Measurements from ENCODE around the gene CENPN.

Gene CENPN

DNA sequence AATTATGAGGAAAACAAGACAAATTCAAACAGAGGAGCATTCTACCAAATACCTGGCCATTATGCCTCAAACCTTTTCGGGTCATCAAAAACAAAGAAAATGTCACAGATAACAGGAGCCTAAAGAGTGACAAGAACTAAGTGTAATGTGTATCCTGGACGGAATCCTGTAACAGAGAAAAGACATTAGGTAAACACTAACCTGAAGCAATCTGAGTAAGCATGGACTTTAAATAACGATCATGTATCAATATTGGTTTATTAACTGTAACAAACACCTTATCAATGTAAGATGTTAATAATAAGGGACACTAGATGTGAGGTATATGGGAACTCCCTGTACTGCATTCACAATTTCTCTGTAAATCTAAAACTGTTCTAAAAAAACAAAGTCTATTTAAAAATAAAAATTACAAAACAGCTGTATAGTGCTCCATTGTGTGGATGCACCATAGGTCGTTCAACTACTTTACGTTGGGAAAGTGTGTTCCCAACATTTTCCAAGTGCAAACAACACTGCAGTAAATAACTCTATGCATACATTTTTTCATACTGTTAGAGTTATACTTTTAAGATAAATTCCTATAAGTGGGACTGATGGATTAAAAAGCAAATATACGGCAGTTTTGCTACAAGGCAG is 15.1 kb upstream of the CENPN start:
- no peak overlapping the region for H3K4me3 ChIP-seq (ENCODE audit: low read length)
- no peaks in the 10 kb centered on the region for H3K27me3 ChIP-seq (ENCODE audit: control insufficient read depth, insufficient read depth, low read length)
- H3K9me3 ChIP-seq (ENCODE audit: control insufficient read depth, insufficient read depth, low read length) = no peaks in the 10 kb centered on the region
- H3K36me3 ChIP-seq (ENCODE audit: control insufficient read depth, insufficient read depth, low read length) = no peaks in the 10 kb centered on the region
- WGBS (ENCODE audit: insufficient coverage, insufficient read length) = no CpG with 5 or more reads among the region's 6 CpGs
- H3K27ac ChIP-seq (ENCODE audit: low read length) = no peak overlapping the region
- H3K4me1 ChIP-seq (ENCODE audit: control insufficient read depth, insufficient read depth, low read length) = no peaks in the 10 kb centered on the region
- DNase-seq (ENCODE audit: low read depth, low spot score) = no peak

DNA sequence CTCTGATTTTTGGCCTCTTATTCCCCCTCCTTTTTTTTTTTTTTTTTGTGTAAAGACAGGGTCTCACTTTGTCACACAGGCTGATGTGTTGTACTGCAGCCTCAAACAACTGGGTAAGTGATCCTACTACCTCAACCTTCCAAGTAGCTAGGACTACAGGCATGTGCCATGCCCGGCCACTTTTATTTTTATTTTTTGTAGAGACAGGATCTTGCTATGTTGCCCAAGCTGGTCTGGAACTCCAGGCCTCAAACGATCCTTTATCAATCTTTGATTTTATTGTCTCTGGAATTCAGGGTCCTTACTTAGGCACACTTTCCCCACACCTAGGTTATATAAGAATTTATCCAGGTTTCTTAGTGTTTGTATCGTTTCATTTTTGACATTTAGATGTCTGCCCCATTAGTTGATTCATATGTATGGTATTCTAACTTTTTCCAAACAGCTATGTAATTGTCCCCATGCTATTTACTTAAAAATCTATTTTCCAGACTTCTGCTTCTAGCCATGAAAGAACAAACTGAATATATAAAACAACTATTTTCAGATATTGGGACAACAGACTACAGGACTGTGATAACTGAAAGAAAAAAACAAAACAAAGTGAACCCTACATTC is 14.2 kb upstream of the CENPN start:
- H3K9me3 ChIP-seq (ENCODE audit: control insufficient read depth, insufficient read depth, low read length) = no peaks in the 10 kb centered on the region
- H3K4me1 ChIP-seq (ENCODE audit: control insufficient read depth, insufficient read depth, low read length) = no peaks in the 10 kb centered on the region
- no peak overlapping the region for H3K27ac ChIP-seq (ENCODE audit: low read length)
- no peak for DNase-seq (ENCODE audit: low read depth, low spot score)
- WGBS (ENCODE audit: insufficient coverage, insufficient read length) = no CpG with 5 or more reads among the region's 3 CpGs
- no peaks in the 10 kb centered on the region for H3K27me3 ChIP-seq (ENCODE audit: control insufficient read depth, insufficient read depth, low read length)
- no peak overlapping the region for H3K4me3 ChIP-seq (ENCODE audit: low read length)
- no peaks in the 10 kb centered on the region for H3K36me3 ChIP-seq (ENCODE audit: control insufficient read depth, insufficient read depth, low read length)

- no CpG with 5 or more reads among the region's 6 CpGs for WGBS (ENCODE audit: insufficient coverage, insufficient read length)
- no peak for DNase-seq (ENCODE audit: low read depth, low spot score)
- Histone ChIP-seq H3K4me1 (ENCODE audit: control insufficient read depth, insufficient read depth, low read length) (no peaks in the 10 kb centered on the region), H3K4me3 (ENCODE audit: low read length) (no peak overlapping the region), H3K27ac (ENCODE audit: low read length) (no peak overlapping the region), H3K36me3 (ENCODE audit: control insufficient read depth, insufficient read depth, low read length) (no peaks in the 10 kb centered on the region), H3K27me3 (ENCODE audit: control insufficient read depth, insufficient read depth, low read length) (no peaks in the 10 kb centered on the region), H3K9me3 (ENCODE audit: control insufficient read depth, insufficient read depth, low read length) (no peaks in the 10 kb centered on the region)
These were observed 13.7 kb upstream of the CENPN start for GRCh38 chr16:80993307-80993706.

DNA sequence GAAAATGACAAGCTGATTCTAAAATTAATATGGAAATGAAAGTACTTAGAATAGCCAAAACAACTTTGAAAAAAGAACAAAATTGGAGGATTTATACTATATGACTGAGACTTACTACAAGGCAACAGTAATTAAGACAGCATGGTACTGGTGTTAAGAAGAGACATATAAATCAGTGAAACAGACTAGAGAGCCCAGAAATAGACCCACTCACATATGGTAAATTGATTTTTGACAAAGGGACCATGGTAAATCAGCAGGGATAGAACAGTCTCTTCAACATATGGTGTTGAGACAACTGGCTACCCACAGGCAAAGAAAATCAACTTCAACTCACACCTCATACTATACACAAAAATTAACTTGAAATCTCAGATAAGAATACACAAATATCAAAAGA is 13.2 kb upstream of the CENPN start:
- H3K27ac ChIP-seq (ENCODE audit: low read length) = no peak overlapping the region
- H3K4me3 ChIP-seq (ENCODE audit: low read length) = no peak overlapping the region
- no peaks in the 10 kb centered on the region for H3K9me3 ChIP-seq (ENCODE audit: control insufficient read depth, insufficient read depth, low read length)
- no peaks in the 10 kb centered on the region for H3K27me3 ChIP-seq (ENCODE audit: control insufficient read depth, insufficient read depth, low read length)
- DNase-seq (ENCODE audit: low read depth, low spot score) = no peak
- H3K4me1 ChIP-seq (ENCODE audit: control insufficient read depth, insufficient read depth, low read length) = no peaks in the 10 kb centered on the region
- H3K36me3 ChIP-seq (ENCODE audit: control insufficient read depth, insufficient read depth, low read length) = no peaks in the 10 kb centered on the region

DNA sequence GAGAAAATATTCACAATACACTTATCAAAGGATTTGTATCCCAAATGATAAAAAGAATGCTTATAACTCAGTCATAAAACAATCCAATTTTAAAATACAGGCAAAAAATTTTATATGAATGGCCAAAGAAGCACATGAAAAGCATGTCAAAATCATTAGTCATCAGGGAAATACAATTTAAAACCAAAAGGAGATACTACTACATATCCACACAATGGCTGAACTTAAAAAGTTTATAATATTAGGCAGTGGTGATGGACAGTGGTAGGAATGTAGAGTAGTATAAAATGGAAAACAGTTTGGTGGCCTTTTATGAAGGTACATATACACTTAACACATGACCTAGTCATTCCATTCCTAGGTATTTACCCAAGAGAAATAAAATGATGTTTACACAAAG is 12.6 kb upstream of the CENPN start:
- Histone ChIP-seq H3K4me3 (ENCODE audit: low read length) (no peak overlapping the region), H3K27ac (ENCODE audit: low read length) (no peak overlapping the region), H3K27me3 (ENCODE audit: control insufficient read depth, insufficient read depth, low read length) (no peaks in the 10 kb centered on the region), H3K9me3 (ENCODE audit: control insufficient read depth, insufficient read depth, low read length) (no peaks in the 10 kb centered on the region), H3K36me3 (ENCODE audit: control insufficient read depth, insufficient read depth, low read length) (no peaks in the 10 kb centered on the region), H3K4me1 (ENCODE audit: control insufficient read depth, insufficient read depth, low read length) (no peaks in the 10 kb centered on the region)
- no peak for DNase-seq (ENCODE audit: low read depth, low spot score)

GRCh38 chr16:80996688-80997138 is 10.3 kb upstream of the CENPN start:
- H3K9me3 ChIP-seq (ENCODE audit: control insufficient read depth, insufficient read depth, low read length) = no peaks in the 10 kb centered on the region
- no peak for DNase-seq (ENCODE audit: low read depth, low spot score)
- H3K4me3 ChIP-seq (ENCODE audit: low read length) = no peak overlapping the region
- no peaks in the 10 kb centered on the region for H3K36me3 ChIP-seq (ENCODE audit: control insufficient read depth, insufficient read depth, low read length)
- no peaks in the 10 kb centered on the region for H3K27me3 ChIP-seq (ENCODE audit: control insufficient read depth, insufficient read depth, low read length)
- 100% methylated on average over 1 of the region's 4 CpGs for WGBS (ENCODE audit: insufficient coverage, insufficient read length)
- H3K4me1 ChIP-seq (ENCODE audit: control insufficient read depth, insufficient read depth, low read length) = no peaks in the 10 kb centered on the region
- H3K27ac ChIP-seq (ENCODE audit: low read length) = no peak overlapping the region

GRCh38 chr16:80997139-80997798 is 9.7 kb upstream of the CENPN start:
- no peak for DNase-seq (ENCODE audit: low read depth, low spot score)
- H3K4me1 ChIP-seq (ENCODE audit: control insufficient read depth, insufficient read depth, low read length) = no peaks in the 10 kb centered on the region
- H3K36me3 ChIP-seq (ENCODE audit: control insufficient read depth, insufficient read depth, low read length) = no peaks in the 10 kb centered on the region
- H3K9me3 ChIP-seq (ENCODE audit: control insufficient read depth, insufficient read depth, low read length) = no peaks in the 10 kb centered on the region
- no CpG with 5 or more reads among the region's 9 CpGs for WGBS (ENCODE audit: insufficient coverage, insufficient read length)
- H3K4me3 ChIP-seq (ENCODE audit: low read length) = no peak overlapping the region
- no peaks in the 10 kb centered on the region for H3K27me3 ChIP-seq (ENCODE audit: control insufficient read depth, insufficient read depth, low read length)
- no peak overlapping the region for H3K27ac ChIP-seq (ENCODE audit: low read length)

DNA sequence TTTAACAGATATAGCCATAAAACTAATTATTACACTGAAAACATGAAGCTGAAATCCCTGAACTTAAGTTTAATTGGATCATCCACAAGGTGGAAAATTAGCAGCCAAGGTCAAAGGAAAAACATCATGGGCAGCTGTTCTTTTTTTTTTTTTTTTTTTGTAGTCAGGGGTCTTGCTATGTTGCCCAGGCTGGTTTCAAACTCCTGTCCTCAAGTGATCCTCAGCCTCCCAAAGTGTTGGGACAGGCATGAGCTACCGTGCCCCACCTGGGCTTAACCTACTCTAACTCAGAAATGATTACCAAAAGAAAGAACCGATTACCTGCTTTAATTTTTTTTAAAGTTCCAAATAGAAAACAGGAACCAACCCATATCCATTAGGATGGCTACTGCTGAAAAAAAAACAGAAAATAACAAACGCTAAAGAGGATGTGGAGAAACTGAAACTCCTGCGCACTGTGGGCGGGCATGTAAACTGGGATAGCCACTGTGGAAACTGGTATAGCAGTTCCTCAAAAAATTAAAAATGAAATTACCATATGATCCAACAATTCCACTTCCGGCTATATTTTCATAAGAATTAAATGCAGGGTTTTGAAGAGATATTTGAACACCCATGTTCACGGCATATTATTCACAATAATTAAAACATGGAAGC is 8.9 kb upstream of the CENPN start:
- Histone ChIP-seq H3K36me3 (ENCODE audit: control insufficient read depth, insufficient read depth, low read length) (no peaks in the 10 kb centered on the region), H3K4me3 (ENCODE audit: low read length) (no peak overlapping the region), H3K4me1 (ENCODE audit: control insufficient read depth, insufficient read depth, low read length) (no peaks in the 10 kb centered on the region), H3K27me3 (ENCODE audit: control insufficient read depth, insufficient read depth, low read length) (no peaks in the 10 kb centered on the region), H3K9me3 (ENCODE audit: control insufficient read depth, insufficient read depth, low read length) (no peaks in the 10 kb centered on the region), H3K27ac (ENCODE audit: low read length) (no peak overlapping the region)
- no CpG with 5 or more reads among the region's 7 CpGs for WGBS (ENCODE audit: insufficient coverage, insufficient read length)
- DNase-seq (ENCODE audit: low read depth, low spot score) = no peak

DNA sequence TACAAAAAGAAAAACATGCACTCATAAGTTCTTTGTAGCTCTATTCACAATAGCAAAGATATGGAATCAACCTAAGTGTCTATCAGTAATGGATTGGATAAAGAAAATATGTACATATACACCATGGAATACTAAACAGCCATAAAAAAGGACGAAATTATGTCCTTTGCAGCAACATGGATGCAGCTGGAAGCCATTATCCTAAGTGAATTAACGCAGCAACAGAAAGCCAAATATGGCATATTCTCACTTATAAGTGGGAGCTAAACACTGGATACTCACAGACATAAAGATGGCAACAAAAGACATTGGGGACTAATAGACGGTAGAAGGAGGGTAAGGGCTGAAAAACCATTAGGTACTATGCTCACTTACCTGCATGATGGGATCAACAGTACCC is 6.1 kb upstream of the CENPN start:
- no CpG with 5 or more reads among the region's 3 CpGs for WGBS (ENCODE audit: insufficient coverage, insufficient read length)
- Histone ChIP-seq H3K9me3 (ENCODE audit: control insufficient read depth, insufficient read depth, low read length) (no peaks in the 10 kb centered on the region), H3K4me1 (ENCODE audit: control insufficient read depth, insufficient read depth, low read length) (peaks cover 2% of the 10 kb centered on the region; the same call in 1 of the 2 replicates), H3K27me3 (ENCODE audit: control insufficient read depth, insufficient read depth, low read length) (no peaks in the 10 kb centered on the region), H3K4me3 (ENCODE audit: low read length) (no peak overlapping the region), H3K27ac (ENCODE audit: low read length) (no peak overlapping the region), H3K36me3 (ENCODE audit: control insufficient read depth, insufficient read depth, low read length) (no peaks in the 10 kb centered on the region)
- no peak for DNase-seq (ENCODE audit: low read depth, low spot score)

DNA sequence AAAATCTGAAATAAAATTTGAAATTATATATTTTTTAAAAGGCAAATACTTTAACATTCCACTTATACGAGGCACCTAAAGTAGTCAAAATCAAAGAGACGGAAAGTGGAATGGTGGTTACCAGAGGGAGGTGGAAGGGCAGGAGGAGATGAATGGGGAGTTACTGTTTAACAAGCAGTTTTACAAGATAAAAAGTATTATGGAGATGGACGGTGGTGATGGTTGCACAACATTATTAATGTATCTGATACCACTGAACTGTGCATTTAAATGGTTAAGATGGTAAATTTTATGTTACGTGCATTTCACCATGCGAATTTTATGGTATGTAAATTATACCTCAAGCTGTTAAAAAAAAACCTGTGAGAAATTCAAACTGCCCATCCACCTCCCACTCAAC is 5.7 kb upstream of the CENPN start:
- no peaks in the 10 kb centered on the region for H3K27me3 ChIP-seq (ENCODE audit: control insufficient read depth, insufficient read depth, low read length)
- no peak overlapping the region for H3K27ac ChIP-seq (ENCODE audit: low read length)
- peaks cover 2% of the 10 kb centered on the region; the same call in 1 of the 2 replicates for H3K4me1 ChIP-seq (ENCODE audit: control insufficient read depth, insufficient read depth, low read length)
- no CpG with 5 or more reads among the region's 5 CpGs for WGBS (ENCODE audit: insufficient coverage, insufficient read length)
- no peaks in the 10 kb centered on the region for H3K9me3 ChIP-seq (ENCODE audit: control insufficient read depth, insufficient read depth, low read length)
- DNase-seq (ENCODE audit: low read depth, low spot score) = no peak
- H3K4me3 ChIP-seq (ENCODE audit: low read length) = no peak overlapping the region
- H3K36me3 ChIP-seq (ENCODE audit: control insufficient read depth, insufficient read depth, low read length) = no peaks in the 10 kb centered on the region

Measured in iPS DF 6.9 (cell line).